GM18511 (cell line): ENCODE measurements around the gene GATA6.
"Not testable (repeated sequence)": the region's sequence is repeated elsewhere in the genome, so short reads cannot be mapped to it uniquely, and the experiment has no call there.

Source experiments
- ATAC-seq: cut with Tn5 transposase; IDR thresholded peaks from one replicate; pipeline ENCODE4 v1.9.1; 2021; ENCODE audit warnings: mild to moderate bottlenecking, moderate library complexity; ENCODE audit not compliant: unreplicated experiment

GATA6 gene

GRCh38 chr18:22180722-22181121 is 11.3 kb downstream of the GATA6 start:
- ATAC-seq: no peak

- no peak for ATAC-seq
Observed at GRCh38 chr18:22182884-22183697, 13.7 kb downstream of the GATA6 start.

- no peak for ATAC-seq
Observed at GRCh38 chr18:22183698-22184170, 14.3 kb downstream of the GATA6 start.

GRCh38 chr18:22184573-22184972 is 15.2 kb downstream of the GATA6 start:
- not testable (repeated sequence) for ATAC-seq

- ATAC-seq: no peak
Observed at GRCh38 chr18:22185273-22185672, 15.9 kb downstream of the GATA6 start.

GRCh38 chr18:22185771-22186386 is 16.5 kb downstream of the GATA6 start:
- no peak for ATAC-seq

GRCh38 chr18:22186484-22186971 is 17.1 kb downstream of the GATA6 start:
- no peak for ATAC-seq

GRCh38 chr18:22188559-22189267 is 19.3 kb downstream of the GATA6 start:
- ATAC-seq: no peak

- ATAC-seq: no peak
Observed at GRCh38 chr18:22189449-22190166, 20.2 kb downstream of the GATA6 start.

- ATAC-seq: no peak
Observed at GRCh38 chr18:22191346-22191695, 21.9 kb downstream of the GATA6 start.

- ATAC-seq: no peak
Observed at GRCh38 chr18:22191923-22192322, 22.5 kb downstream of the GATA6 start.

GRCh38 chr18:22193466-22193865 is 24.1 kb downstream of the GATA6 start:
- no peak for ATAC-seq

- ATAC-seq: no peak
Observed at GRCh38 chr18:22194151-22194598, 24.8 kb downstream of the GATA6 start.

- ATAC-seq: no peak
Observed at GRCh38 chr18:22195052-22195451, 25.7 kb downstream of the GATA6 start.

GRCh38 chr18:22196943-22197342 is 27.6 kb downstream of the GATA6 start:
- not testable (repeated sequence) for ATAC-seq

GRCh38 chr18:22197668-22198067 is 28.3 kb downstream of the GATA6 start:
- ATAC-seq: no peak

GRCh38 chr18:22198163-22198562 is 28.8 kb downstream of the GATA6 start:
- no peak for ATAC-seq

GRCh38 chr18:22199005-22199404 is 29.6 kb downstream of the GATA6 start:
- no peak for ATAC-seq

GRCh38 chr18:22200611-22201225 is 31.3 kb downstream of the GATA6 start:
- no peak for ATAC-seq

- no peak for ATAC-seq
Observed at GRCh38 chr18:22203035-22203434, 33.6 kb downstream of the GATA6 start.
